NCI-H1694 (cell line): ENCODE data around the gene SRD5A1.

Source experiments
- DNase-seq: peaks from one replicate; lab custom pipeline; 2025; lab: John Stamatoyannopoulos, UW

The SRD5A1 gene

GRCh38 chr5:6712577-6713273, 79.5 kb downstream of the SRD5A1 start:
- DNase-seq: peak; percentile 95

- no peak for DNase-seq
These were observed 80.3 kb downstream of the SRD5A1 start, which contains the start of gene TENT4A for GRCh38 chr5:6713274-6714225. Gene TENT4A, plus strand, starts transcription at chr5:6713432. Its CDS starts 552 bp downstream, at chr5:6713984.

- no peak for DNase-seq
These were observed 81.2 kb downstream of the SRD5A1 start for GRCh38 chr5:6714226-6715041.

- no peak for DNase-seq
These were observed 82.0 kb downstream of the SRD5A1 start for GRCh38 chr5:6715271-6715670.

GRCh38 chr5:6715758-6716628, 82.8 kb downstream of the SRD5A1 start:
- DNase-seq: no peak

- no peak for DNase-seq
These were observed 83.4 kb downstream of the SRD5A1 start for GRCh38 chr5:6716629-6717149.

- DNase-seq: no peak
These were observed 84.0 kb downstream of the SRD5A1 start for GRCh38 chr5:6717247-6717646.

GRCh38 chr5:6717687-6718086, 84.4 kb downstream of the SRD5A1 start:
- no peak for DNase-seq

- DNase-seq: no peak
These were observed 85.0 kb downstream of the SRD5A1 start for GRCh38 chr5:6718161-6718681.

- no peak for DNase-seq
These were observed 85.5 kb downstream of the SRD5A1 start for GRCh38 chr5:6718718-6719117.

GRCh38 chr5:6719417-6719816, 86.2 kb downstream of the SRD5A1 start:
- no peak for DNase-seq

- no peak for DNase-seq
These were observed 86.8 kb downstream of the SRD5A1 start for GRCh38 chr5:6719896-6720560.

GRCh38 chr5:6720561-6720921, 87.3 kb downstream of the SRD5A1 start:
- no peak for DNase-seq

- no peak for DNase-seq
These were observed 88.2 kb downstream of the SRD5A1 start for GRCh38 chr5:6721442-6721841.

GRCh38 chr5:6722015-6722414, 88.8 kb downstream of the SRD5A1 start:
- DNase-seq: no peak

GRCh38 chr5:6723122-6723815, 90.0 kb downstream of the SRD5A1 start:
- no peak for DNase-seq

- no peak for DNase-seq
These were observed 90.6 kb downstream of the SRD5A1 start for GRCh38 chr5:6723816-6724300.
